Type B pancreatic cell (in vitro differentiated cells): ENCODE data around the gene CCNI. TPM values are rescaled to one million over a fixed set of nuclear protein-coding genes. Genes with fewer than 3 reads are reported as not detected.

Experiments
- DNase-seq: peaks from one replicate; pipeline ENCODE4 v3.0.0; 2021; ENCODE audit warnings: mixed read lengths; ENCODE audit not compliant: unreplicated experiment; ENCODE audit errors: extremely low spot score
- H3K27ac Mint-ChIP-seq: 2 replicates; pipeline ENCODE4 v1.8.0; 2021; ENCODE audit warnings: mild to moderate bottlenecking, mixed read lengths
- H3K27me3 Mint-ChIP-seq: 2 replicates; pipeline ENCODE4 v1.8.0; 2021; ENCODE audit warnings: mixed read lengths
- H3K36me3 Mint-ChIP-seq: 2 replicates; pipeline ENCODE4 v1.8.0; 2021; ENCODE audit warnings: mixed read lengths
- H3K4me1 Mint-ChIP-seq: one replicate; pipeline ENCODE4 v1.8.0; 2021; ENCODE audit warnings: mixed read lengths; ENCODE audit not compliant: unreplicated experiment
- H3K4me3 Mint-ChIP-seq: 2 replicates; pipeline ENCODE4 v1.8.0; 2021; ENCODE audit warnings: mild to moderate bottlenecking, mixed read lengths
- H3K9me3 Mint-ChIP-seq: 2 replicates; pipeline ENCODE4 v1.8.0; 2021; ENCODE audit warnings: mixed read lengths
- CTCF ChIP-seq: fragments of 200-600 bp; sonication (generic); conservative IDR thresholded peaks from 2 replicates; pipeline ENCODE4 v1.5.0; 2021; ENCODE audit warnings: antibody characterized with exemption, mild to moderate bottlenecking
- total RNA-seq: library from RNA; stranded (reverse); gene quantifications from 2 replicates; pipeline ENCODE4 v1.2.1, GENCODE V29; 2021; ENCODE audit warnings: low replicate concordance

CCNI gene
- total RNA-seq, 1 donor from 2014 or later: 270 TPM

- no peak for DNase-seq
- H3K9me3 Mint-ChIP-seq: no peaks in the 10 kb centered on the region
- H3K4me3 Mint-ChIP-seq: no peak overlapping the region
- peaks cover 3% of the 10 kb centered on the region for H3K27me3 Mint-ChIP-seq
- TF ChIP-seq CTCF: no peak
- H3K4me1 Mint-ChIP-seq: peaks cover 14% of the 10 kb centered on the region
- no peaks in the 10 kb centered on the region for H3K36me3 Mint-ChIP-seq
- H3K27ac Mint-ChIP-seq: no peak overlapping the region
Observed at GRCh38 chr4:77104388-77104787, 28.6 kb upstream of the CCNI start.

- no peak for DNase-seq
- H3K4me3 Mint-ChIP-seq: no peak overlapping the region
- no peaks in the 10 kb centered on the region for H3K27me3 Mint-ChIP-seq
- no peak for TF ChIP-seq CTCF
- no peak overlapping the region for H3K27ac Mint-ChIP-seq
- H3K36me3 Mint-ChIP-seq: no peaks in the 10 kb centered on the region
- H3K4me1 Mint-ChIP-seq: peaks cover 16% of the 10 kb centered on the region
- no peaks in the 10 kb centered on the region for H3K9me3 Mint-ChIP-seq
Observed at GRCh38 chr4:77100234-77100633, 24.4 kb upstream of the CCNI start.

GRCh38 chr4:77097611-77098010 is 21.8 kb upstream of the CCNI start:
- Mint-ChIP-seq H3K4me3 (no peak overlapping the region), H3K4me1 (peaks cover 8% of the 10 kb centered on the region), H3K9me3 (no peaks in the 10 kb centered on the region), H3K36me3 (no peaks in the 10 kb centered on the region), H3K27ac (no peak overlapping the region), H3K27me3 (no peaks in the 10 kb centered on the region)
- no peak for TF ChIP-seq CTCF
- DNase-seq: no peak

- DNase-seq: no peak
- Mint-ChIP-seq H3K4me1 (peaks cover 8% of the 10 kb centered on the region), H3K4me3 (no peak overlapping the region), H3K27ac (no peak overlapping the region), H3K36me3 (no peaks in the 10 kb centered on the region), H3K9me3 (no peaks in the 10 kb centered on the region), H3K27me3 (no peaks in the 10 kb centered on the region)
- TF ChIP-seq CTCF: peak; percentile 91
Observed at GRCh38 chr4:77095101-77095821, 19.5 kb upstream of the CCNI start.

DNA sequence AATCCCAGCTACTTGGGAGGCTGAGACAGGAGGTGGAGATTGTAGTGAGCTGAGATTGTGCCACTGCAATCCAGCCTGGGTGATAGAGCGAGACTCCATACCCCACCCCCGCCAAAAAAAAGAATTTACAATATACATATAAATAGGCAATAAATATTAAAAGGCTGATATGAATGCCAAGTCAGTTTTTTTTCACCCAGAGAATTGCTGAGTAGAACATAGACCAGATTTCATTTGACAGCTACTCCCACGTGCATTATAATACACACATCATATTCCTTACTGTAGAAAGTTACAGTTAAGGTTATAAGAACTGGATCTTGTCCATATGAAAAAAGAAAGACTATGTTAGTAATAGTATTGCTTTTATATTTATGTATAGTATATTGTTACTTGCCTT is 18.7 kb upstream of the CCNI start:
- H3K4me1 Mint-ChIP-seq: peaks cover 8% of the 10 kb centered on the region

More for the DNA sequence above, 18.7 kb upstream of the CCNI start:
- no peaks in the 10 kb centered on the region for H3K36me3 Mint-ChIP-seq
- H3K9me3 Mint-ChIP-seq: no peaks in the 10 kb centered on the region
- no peak overlapping the region for H3K27ac Mint-ChIP-seq
- H3K27me3 Mint-ChIP-seq: no peaks in the 10 kb centered on the region
- no peak for TF ChIP-seq CTCF
- no peak for DNase-seq
- no peak overlapping the region for H3K4me3 Mint-ChIP-seq
